Fibroblast of villous mesenchyme (primary cell): ENCODE data around the gene TRAF3IP3. TPM values are rescaled to one million over a fixed set of nuclear protein-coding genes. Genes with fewer than 3 reads are reported as not detected.

Experiments
- DNase-seq: peaks from one replicate; pipeline ENCODE4 v3.0.0-alpha.2; 2010; ENCODE audit warnings: low read depth
- H3K4me3 ChIP-seq: 2 replicates; pipeline ENCODE4 v1.5.1; 2011; ENCODE audit warnings: low read depth, mild to moderate bottlenecking, low read length
- CTCF ChIP-seq: IDR thresholded peaks from 2 replicates; pipeline ENCODE4 v1.5.1; 2012; ENCODE audit warnings: low read depth, mild to moderate bottlenecking, low read length; ENCODE audit not compliant: insufficient read depth
- total RNA-seq: library from RNA; depleted of rRNA; stranded (reverse); fragments of >200 nt; gene quantifications from 2 replicates; pipeline ENCODE4 v1.2.3, GENCODE V29; 2012

TRAF3IP3 gene
- total RNA-seq, 1 donor = not detected

GRCh38 chr1:209759829-209760359, 4.0 kb downstream of the TRAF3IP3 start:
- no peak overlapping the region for H3K4me3 ChIP-seq

GRCh38 chr1:209761011-209761635, 5.3 kb downstream of the TRAF3IP3 start:
- TF ChIP-seq CTCF = no peak
- H3K4me3 ChIP-seq = no peak overlapping the region
- DNase-seq = no peak

More at GRCh38 chr1:209759829-209760359, 4.0 kb downstream of the TRAF3IP3 start:
- TF ChIP-seq CTCF = no peak
- no peak for DNase-seq

GRCh38 chr1:209766051-209766450, 10.2 kb downstream of the TRAF3IP3 start:
- TF ChIP-seq CTCF = no peak
- no peak overlapping the region for H3K4me3 ChIP-seq
- no peak for DNase-seq

- no peak for TF ChIP-seq CTCF
- no peak for DNase-seq
Measured at GRCh38 chr1:209767096-209767495, 11.2 kb downstream of the TRAF3IP3 start.

GRCh38 chr1:209767706-209768105, 11.9 kb downstream of the TRAF3IP3 start:
- TF ChIP-seq CTCF = no peak
- no peak overlapping the region for H3K4me3 ChIP-seq
- no peak for DNase-seq

More at GRCh38 chr1:209767096-209767495, 11.2 kb downstream of the TRAF3IP3 start:
- H3K4me3 ChIP-seq = no peak overlapping the region

GRCh38 chr1:209768354-209768774, 12.5 kb downstream of the TRAF3IP3 start:
- no peak overlapping the region for H3K4me3 ChIP-seq
- DNase-seq = no peak
- TF ChIP-seq CTCF = no peak
